ENCODE data around the gene XRCC2.
"Not testable (repeated sequence)": the region's sequence is repeated elsewhere in the genome, so short reads cannot be mapped to it uniquely, and the experiment has no call there.

XRCC2 gene

GRCh38 chr7:152675759-152676636 is at the start of gene XRCC2:
Gene XRCC2 (minus strand): TSS chr7:152676141. CDS start chr7:152676079, 62 bp downstream.
- peak; percentile 90 for DNase-seq

DNA sequence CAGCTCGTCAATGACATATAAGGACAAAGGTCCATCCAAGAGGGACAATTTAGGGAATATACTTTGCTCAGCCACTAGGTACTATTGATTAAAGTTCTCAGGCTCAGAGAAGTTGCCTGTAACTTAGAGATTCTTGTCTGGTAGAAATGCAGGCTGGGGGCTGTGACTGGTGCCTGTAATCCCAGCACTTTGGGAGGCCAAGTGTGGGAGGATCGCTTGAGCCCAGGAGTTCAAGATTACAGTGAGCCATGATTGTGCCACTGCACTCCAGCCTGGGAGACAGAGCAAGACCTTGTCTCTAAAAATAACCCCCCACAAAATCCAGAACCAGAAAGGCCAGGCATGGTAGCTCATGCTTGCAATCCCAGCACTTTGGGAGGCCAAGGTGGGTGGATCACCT is 47.4 kb upstream of the XRCC2 start:
- DNase-seq = no peak

GRCh38 chr7:152712412-152713042 is 36.6 kb upstream of the XRCC2 start:
- not testable (repeated sequence) for DNase-seq

DNA sequence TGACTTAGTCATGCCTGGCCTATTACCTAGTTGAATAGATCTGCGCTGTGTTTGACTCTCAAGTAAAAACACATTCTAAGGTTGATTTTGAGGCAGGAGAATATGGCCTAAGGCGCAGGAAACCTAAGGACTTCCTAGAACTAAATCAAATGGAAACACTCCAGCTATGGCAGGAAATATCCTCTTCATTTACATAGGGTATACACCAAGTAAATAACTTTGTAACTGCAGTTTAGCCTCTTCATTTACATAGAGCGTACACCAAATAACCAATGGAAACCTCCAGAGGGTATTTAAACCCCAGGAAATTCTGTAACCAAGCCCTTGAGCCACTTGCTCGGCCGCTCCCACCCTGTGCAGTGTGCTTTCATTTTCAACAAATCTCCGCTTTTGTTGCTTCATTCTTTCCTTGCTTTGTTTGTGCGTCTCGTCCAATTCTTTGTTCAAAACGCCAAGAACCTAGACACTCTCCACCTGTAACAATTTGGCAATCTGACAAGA is 35.6 kb upstream of the XRCC2 start:
- no peak for DNase-seq

DNA sequence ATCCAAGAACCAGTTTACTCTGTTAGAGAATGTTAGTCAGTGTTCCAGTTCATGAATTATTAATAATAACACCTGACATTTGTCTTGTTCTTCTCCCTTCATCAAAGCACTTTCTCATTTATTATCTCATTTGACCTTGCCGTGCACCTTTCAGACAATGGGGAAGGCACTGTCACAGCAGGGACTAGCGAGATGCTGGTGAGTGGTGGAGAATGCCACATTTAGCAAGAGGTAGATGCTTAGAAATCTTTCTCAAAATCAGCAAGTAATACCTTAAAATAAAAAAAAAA is 34.2 kb upstream of the XRCC2 start:
- no peak for DNase-seq

GRCh38 chr7:152709287-152710152 is 33.6 kb upstream of the XRCC2 start:
- no peak for DNase-seq

DNA sequence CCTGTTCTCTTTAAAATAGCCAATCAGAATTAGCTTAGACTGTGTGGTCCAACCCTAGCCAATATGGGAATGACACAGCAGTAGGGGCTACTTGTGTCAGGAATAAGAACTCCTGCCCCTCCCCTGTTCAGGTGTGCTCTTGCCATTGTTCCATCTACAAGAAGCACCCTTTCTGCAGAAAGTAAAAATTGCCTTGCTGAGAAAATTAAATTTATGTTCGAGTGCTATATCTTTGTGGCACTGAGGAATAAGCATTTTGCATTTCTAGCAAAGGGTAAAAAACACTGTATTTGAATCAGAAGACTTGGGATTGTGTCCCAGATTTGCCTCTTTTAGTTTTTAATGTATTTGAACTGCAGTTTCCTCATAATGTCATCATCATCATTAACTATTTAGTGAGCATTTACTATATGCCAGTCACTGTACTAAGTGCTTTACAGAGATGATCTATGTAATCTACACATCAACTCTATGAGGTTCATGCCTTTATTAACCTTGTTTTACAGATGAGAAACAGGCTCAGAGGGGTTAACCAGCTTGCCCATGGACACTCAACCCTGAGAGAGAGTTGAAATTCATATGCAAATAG is 28.9 kb upstream of the XRCC2 start:
- no peak for DNase-seq

DNA sequence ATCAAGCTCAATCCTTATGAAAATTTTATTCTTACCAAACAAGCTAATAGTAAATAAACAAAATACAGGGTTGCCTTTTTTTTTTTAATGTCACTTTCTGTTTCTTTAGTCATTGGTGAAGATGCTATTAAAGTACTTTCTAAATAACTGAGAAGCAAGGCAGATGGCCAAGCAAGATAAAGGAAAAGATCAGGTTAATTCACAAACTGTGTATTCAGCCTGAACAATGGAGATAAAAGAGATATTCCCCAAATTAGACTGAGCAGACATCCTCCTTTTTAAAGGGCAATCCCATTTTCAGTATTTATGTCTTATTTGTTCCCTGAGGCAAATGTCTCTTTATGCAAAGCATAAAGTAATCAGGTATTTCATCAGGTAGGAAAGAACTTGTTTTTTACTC is 23.1 kb upstream of the XRCC2 start:
- no peak for DNase-seq

GRCh38 chr7:152697268-152697974 is 21.5 kb upstream of the XRCC2 start:
- DNase-seq = not testable (repeated sequence)

- not testable (repeated sequence) for DNase-seq
Observed at GRCh38 chr7:152692196-152692595, 16.3 kb upstream of the XRCC2 start.

DNA sequence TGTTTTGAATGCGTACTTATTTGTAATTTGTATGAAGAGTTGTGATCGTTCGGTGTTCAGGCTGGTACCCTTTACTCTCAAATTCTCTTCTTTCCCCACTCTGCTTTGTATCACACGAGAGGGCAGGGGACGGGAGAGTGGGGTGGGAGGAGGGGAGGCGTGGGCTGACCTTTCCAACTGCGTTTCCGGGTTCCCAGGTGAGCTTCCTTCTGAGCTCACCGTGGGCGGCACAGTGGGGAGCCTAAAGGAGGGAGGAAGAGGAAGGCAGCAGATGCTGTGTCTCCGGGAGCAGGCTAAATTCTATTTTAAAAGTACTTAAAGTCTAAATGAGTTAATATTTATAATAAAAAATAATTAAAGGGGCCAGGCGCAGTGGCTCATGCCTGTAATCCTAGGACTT is 7.4 kb upstream of the XRCC2 start:
- DNase-seq = no peak

DNA sequence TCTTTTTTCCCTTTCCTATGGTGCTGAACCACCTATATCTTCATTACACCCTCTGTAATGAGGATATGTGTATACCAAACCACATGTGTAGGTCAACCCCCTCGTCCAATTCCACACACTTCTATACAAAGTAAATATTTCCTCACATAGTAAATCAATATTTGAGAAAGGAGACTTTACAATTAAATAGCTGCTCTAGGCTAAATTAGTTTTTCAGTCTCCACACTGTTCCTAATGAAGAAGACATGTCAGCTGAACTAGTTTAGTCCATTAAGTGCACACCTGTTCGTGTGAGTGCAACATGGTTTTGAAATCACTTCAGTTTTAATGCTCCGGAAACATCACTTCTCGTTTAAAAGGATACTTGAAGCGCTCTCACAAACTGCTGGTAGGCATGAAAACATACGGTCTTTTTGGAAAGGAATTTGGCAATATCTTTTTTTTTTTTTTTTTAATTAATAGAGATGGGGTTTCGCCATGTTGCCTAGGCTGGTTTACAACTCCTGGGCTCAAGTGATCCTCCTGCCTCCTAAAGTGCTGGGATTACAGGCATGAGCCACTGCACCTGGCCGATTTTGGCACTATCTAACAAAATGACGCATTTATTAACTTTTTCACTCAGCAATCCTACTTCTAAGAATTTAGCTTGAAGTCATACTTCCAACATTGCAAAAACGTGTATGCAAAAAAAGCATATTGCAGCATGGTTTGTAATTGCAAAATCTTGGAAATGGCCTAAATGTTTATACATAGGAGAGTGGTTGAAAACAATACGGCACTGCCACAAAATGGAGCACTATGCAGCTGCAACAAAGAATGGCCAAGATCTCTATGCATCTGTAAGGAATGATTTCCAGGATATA is 2.1 kb upstream of the XRCC2 start:
- DNase-seq = peak; percentile 89

DNA sequence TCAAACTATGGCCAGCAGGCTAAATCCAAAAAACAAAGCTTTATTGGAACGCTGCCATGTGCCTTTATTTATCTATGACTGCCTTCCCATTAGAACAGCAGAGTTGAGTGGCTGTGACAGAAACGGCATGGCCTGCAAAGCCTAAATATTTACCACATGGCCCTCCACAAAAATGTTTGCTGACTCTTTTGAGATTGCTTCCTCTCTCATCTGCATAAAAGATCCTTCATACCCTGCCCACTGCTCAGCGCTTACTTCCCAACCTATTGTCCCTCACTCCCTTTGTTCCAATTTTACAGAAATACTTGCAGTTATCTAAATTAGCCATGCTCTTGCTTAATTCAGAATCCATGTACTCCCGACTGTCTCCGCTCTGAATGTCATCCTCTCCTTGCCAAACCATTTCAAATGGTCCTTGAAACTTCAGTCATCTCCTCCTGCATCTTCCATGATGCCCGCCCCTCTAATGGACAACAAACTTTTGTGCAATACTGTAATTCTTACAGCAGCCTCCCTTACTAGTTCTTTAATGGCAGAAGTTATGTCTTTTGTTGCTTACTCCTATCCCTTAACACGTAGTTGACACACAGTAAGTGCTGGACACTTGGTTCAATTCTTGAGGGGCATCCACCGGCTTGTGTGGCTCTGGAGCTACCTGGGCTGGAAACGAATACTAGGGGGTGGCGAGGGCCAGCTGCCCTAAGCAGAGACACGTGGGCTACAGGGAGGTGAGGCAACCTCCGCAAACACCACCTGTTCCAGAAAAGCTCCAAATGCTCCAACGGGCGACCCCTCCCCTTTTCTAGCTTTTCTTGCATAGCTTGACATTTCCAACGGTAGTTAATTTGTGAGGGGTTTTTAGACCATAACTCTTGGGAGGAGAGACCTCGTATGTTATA is 832 bp downstream of the XRCC2 start:
- DNase-seq = peak; percentile 76

- DNase-seq = no peak
Observed at GRCh38 chr7:152673897-152674296, 2.0 kb downstream of the XRCC2 start.

GRCh38 chr7:152672626-152673025 is 3.3 kb downstream of the XRCC2 start:
- no peak for DNase-seq

- DNase-seq = no peak
Observed at GRCh38 chr7:152669758-152670157, 6.2 kb downstream of the XRCC2 start.

- DNase-seq = no peak
Observed at GRCh38 chr7:152668975-152669374, 7.0 kb downstream of the XRCC2 start.

DNA sequence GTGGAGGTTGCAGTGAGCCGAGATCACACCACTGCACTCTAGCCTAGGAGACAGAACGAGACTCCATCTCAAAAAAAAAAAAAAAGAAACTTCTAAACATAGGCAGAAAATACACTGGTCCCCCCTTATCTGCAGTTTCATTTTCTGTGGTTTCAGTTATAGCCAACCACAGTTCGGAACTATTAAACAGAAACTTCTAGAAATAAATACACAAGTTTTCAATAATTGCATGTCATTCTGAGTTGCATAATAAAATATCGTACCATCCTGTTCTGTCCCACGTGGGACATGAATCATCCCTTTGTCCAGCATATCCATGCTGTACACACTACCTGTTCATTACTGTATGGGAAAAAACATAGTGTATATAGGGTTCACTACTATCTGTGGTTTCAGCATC is 8.0 kb downstream of the XRCC2 start:
- DNase-seq = no peak

GRCh38 chr7:152666078-152666477 is 9.9 kb downstream of the XRCC2 start:
- DNase-seq = no peak

DNA sequence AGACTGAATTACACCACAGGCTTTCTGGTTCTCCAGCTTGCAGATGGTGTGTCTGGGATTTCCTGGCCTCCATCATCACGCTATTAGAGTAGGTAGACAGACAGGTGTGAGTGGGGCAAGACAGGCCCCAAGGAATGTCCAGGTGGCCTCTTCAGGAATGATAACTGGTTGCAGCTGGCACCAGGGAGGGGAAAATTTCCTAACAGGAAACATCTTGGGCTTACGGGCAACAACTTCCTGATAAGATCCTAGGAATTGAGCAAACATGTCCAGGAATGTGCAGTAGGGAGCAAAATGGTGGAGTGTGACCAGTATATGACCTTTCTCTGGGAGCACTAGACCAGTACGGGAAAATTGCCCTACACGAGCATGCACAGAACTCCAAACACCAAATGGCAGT is 11.3 kb downstream of the XRCC2 start:
- DNase-seq = no peak
